CD4-positive, alpha-beta T cell treated with Interleukin-2 at 100 ng/mL for 4 hours (primary cell): Measurements from ENCODE around the gene ERMP1.
A peak's percentile ranks its signal among the peaks of the same experiment; 100 is the strongest.
"Not testable (repeated sequence)": the region's sequence is repeated elsewhere in the genome, so short reads cannot be mapped to it uniquely, and the experiment has no call there.

Experiments used
- DNase-seq: peaks from one replicate; pipeline ENCODE4 v3.0.0-alpha.2; 2020; ENCODE audit warnings: low spot score

ERMP1 gene

DNA sequence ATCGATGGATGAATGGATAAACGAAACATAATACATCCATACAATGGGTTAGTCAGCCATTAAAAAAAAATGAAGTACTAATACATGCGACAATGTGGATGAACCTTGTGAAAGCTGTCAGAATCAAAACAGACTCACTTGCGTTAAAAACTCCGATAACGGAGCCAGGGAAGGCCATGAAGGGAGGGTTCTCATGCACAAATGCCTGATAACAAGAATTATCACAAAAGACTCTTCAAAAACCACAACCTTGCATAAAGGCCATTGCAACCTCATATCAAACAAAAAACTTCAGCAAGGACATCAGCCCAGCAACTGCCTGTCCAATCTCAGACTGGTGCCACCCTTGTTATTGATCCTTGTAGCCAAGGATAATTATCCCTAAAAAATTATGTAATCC lies 13.7 kb downstream of the ERMP1 start:
- no peak for DNase-seq

DNA sequence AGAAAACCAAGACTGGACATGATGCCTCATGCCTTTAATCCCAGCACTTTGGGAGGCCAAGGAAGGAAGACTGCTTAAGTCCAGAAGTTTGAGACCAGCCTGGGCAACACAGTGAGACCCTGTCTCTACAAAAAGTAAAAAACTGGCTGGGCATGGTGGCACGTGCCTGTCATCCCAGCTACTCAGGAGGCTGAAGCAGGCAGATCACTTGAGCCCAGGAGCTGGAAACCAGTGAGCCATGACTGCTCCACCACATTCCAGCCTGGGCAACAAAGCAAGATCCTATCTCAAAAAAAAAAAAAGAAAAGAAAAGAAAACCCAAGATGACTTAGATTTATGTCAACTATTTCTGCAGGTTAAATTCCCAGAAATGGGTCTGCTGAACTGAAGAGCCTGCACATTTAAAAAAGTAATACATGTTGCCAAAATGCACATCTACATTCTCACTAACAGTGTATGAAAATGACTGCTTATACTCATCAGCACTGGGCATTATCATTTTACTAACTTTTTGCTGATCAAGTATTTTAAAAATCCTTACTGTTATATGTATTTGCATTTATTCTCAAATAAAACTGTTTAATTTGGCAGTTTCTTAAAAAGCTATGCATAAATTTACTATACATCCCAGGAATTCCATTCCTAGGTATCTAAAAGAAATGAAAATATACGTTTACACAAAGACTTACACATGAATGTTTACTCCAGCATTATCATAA lies 14.3 kb downstream of the ERMP1 start:
- DNase-seq: no peak

GRCh38 chr9:5817862-5818261 lies 15.1 kb downstream of the ERMP1 start:
- no peak for DNase-seq

DNA sequence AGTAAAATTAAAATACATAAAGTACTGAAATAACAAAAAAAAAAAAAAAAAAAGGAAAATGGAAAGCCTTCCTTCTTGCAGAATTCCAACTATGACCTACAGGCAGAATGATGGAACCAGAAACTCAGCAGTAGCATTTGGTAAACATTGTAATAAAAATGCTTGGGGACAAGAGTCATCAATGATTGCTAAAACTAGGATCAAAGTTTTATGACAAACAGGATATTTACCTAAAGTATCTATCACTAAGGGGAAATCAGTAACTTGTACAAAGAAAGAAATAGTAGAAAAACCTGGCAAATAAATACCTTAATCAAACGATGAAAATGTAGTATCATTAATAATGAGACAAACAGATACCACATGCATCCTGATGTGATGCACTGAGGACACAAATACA lies 17.5 kb downstream of the ERMP1 start:
- no peak for DNase-seq

DNA sequence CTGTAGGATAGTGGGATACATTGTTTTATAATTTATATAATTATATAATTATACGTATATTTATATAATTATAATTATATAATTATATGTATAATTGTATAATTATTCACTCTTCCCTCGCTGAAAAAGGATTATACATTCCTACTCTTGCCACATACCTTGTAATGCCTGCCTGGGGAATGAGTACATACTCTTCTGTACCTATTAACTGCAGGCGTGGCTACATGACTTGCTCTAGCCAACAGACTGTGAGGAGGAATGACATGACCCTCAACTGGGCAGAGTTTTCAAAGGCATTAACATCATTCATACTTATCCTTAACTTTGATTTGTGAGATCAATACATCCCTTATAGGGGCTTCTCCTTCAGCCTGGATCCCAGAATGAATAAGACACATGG lies 19.1 kb downstream of the ERMP1 start:
- DNase-seq: no peak

GRCh38 chr9:5811751-5812150 lies 21.2 kb downstream of the ERMP1 start:
- no peak for DNase-seq

DNA sequence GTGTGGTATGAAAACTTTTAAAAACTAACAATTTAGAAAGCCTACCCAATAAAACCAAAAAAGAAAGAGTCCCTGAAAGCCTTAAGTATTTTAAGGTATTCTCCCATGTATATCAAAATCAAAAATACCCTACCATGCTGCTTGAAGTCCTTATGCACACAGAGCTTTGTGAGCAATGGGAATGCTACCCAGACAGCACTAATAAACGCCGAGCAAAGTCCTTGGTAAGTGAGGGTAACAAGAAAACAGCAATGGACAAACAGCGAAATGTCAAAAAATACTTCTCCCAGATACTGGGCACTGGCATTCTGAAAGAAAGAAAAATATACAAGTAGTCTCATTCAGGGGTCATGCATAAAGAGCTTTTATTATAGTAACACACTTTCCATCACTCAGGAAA lies 27.4 kb downstream of the ERMP1 start:
- no peak for DNase-seq

- DNase-seq: no peak
These were observed 31.2 kb downstream of the ERMP1 start for GRCh38 chr9:5801739-5802113.

DNA sequence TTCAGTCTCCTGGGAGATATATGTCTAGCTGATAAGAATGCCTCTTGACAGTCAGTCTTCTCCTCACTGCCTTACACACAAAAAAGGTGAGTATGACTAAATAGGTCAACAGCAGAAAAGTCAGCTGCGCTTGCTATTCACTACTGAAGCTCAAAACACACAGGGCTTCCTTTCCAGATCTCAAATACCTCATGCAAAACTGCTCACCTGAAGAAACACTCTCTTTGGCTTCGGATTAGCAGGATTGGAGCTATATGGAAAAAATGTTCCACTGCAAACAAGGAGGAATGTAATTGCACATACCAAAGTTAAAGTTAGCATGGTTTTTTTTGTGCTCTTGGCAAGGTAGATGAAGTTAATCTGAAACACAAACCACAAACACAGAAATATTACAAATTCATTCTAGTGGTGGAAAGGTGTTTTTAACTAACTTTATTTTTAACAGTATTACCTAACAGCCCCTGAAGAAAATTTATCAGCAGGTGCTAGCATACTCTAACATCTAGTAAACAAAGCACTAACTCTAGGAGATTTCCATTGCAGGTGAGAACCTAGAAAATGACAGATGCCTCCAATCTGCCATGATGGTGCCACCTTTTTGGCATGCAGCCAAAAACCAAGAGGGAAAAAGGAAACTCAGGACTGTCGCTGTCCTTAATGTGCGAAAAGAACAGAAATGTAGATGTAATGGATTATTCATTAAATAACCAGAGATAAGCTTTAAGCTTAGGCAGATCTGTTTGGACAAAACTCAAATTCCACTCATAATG lies 31.8 kb downstream of the ERMP1 start:
- no peak for DNase-seq

DNA sequence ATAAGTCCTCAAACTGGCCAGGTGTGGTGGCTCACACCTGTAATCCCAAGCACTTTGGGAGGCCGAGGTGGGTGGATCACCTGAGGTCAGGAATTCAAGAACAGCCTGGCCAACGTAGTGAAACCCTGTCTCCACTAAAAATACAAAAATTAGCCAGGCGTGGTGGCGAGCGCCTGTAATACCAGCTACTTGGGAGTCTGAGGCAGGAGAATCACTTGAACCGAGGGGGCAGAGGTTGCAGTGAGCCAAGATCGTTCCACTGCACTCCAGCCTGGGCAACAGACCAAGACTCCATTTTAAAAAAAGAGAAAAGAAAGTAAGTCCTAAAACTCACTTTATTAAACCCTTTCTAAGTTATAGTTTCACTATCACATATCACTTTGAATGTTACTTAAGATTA lies 32.5 kb downstream of the ERMP1 start:
- not testable (repeated sequence) for DNase-seq

GRCh38 chr9:5799314-5799713 lies 33.6 kb downstream of the ERMP1 start:
- DNase-seq: peak; percentile 7

GRCh38 chr9:5798581-5798980 lies 34.3 kb downstream of the ERMP1 start:
- no peak for DNase-seq

DNA sequence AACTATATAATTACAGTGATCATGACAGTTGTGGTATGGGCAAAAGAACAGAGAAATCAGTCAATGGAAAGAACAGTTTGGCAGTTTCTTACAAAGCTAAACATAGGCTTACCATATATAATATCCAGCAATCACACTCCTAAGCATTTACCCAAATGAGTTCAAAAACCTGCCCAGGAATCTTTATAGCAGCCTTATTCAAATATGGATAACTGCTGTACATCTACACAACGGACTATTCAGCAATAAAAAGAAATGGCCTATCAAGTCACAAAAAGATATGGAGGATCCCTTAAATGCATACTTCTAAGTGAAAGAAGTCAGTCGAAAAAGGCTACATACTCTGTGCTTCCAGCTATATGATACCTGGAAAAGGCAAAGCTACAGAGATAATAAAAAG lies 36.6 kb downstream of the ERMP1 start:
- no peak for DNase-seq

- DNase-seq: no peak
These were observed 39.1 kb downstream of the ERMP1 start for GRCh38 chr9:5793812-5794211.

GRCh38 chr9:5791870-5792269 lies 41.0 kb downstream of the ERMP1 start:
- no peak for DNase-seq

GRCh38 chr9:5790923-5791322 lies 42.0 kb downstream of the ERMP1 start:
- no peak for DNase-seq

GRCh38 chr9:5789489-5789888 lies 43.4 kb downstream of the ERMP1 start:
- DNase-seq: no peak

- no peak for DNase-seq
These were observed 45.1 kb downstream of the ERMP1 start for GRCh38 chr9:5787759-5788302.

GRCh38 chr9:5787220-5787619 lies 45.7 kb downstream of the ERMP1 start:
- DNase-seq: no peak

- no peak for DNase-seq
These were observed 46.4 kb downstream of the ERMP1 start for GRCh38 chr9:5786370-5787127.

- no peak for DNase-seq
These were observed 48.2 kb downstream of the ERMP1 start for GRCh38 chr9:5784526-5785315.

DNA sequence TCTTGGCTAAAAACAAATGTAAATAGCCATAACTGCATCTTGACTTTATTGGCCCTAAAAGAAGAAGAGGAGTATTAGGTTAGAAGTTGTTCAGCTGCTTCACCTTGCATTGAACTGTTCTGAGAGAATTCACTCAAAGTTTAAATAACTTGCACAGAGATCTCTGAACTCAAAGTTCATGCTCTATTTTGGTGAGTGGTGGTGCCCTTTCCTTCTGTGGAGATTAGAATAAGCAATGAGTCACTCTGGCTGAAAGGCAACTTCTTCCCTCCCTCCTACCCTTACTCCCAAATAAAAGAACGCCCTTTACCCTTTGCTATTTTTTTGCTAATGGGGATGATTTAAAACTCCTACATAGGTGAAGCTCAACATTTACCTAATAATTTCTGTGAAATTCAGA lies 48.9 kb downstream of the ERMP1 start:
- DNase-seq: no peak
